ENCODE measurements around the gene SMIM5.

DNA sequence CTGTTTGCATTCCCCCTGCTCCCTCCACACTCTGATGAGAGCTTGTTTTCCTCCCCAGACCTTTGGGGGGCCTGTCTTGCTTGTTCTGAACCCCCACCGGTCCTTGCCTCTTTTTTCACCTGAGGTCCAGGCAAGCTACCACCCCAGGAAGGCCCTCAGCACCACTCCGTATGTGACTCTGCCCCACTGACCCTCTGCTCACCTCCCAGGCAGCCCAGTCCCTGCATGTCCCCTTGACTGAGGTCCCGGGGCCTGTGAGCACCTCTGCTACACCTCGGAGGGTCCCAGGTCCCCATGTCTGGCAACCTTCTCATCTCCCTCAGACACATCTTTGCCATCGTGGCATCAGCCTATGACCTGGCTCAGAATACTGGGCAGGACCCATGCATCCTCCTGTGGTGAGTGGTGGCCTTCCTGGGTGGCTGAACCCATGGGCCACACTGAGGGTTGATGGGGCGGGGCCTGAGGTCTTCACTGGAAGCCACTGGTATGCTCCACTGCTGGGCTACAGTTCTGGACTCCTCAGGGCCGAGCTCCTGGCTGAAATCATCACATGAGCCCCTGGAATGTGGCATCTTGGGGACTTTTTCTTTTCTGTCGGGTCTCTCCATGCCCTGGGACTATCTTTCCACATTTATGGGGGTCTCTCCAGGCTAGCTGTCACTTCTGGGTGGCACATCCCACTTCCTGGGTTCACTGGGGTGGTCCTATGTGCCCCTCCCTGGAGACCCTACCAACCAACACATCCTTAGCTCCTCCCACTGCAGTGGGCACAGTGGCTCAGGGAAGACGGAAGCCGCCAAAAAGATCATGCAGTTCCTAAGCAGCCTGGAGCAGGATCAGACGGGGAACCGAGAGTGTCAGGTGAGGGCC, 42.1 kb upstream of the SMIM5 start:
- TF ChIP-seq, protein P1, sequence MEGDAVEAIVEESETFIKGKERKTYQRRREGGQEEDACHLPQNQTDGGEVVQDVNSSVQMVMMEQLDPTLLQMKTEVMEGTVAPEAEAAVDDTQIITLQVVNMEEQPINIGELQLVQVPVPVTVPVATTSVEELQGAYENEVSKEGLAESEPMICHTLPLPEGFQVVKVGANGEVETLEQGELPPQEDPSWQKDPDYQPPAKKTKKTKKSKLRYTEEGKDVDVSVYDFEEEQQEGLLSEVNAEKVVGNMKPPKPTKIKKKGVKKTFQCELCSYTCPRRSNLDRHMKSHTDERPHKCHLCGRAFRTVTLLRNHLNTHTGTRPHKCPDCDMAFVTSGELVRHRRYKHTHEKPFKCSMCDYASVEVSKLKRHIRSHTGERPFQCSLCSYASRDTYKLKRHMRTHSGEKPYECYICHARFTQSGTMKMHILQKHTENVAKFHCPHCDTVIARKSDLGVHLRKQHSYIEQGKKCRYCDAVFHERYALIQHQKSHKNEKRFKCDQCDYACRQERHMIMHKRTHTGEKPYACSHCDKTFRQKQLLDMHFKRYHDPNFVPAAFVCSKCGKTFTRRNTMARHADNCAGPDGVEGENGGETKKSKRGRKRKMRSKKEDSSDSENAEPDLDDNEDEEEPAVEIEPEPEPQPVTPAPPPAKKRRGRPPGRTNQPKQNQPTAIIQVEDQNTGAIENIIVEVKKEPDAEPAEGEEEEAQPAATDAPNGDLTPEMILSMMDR (IDR thresholded peaks at IDR 0.05; ENCODE audit: extremely low read depth in 1 of 2, insufficient read depth in 1 of 2, low read depth in 1 of 2, low read length in 2 of 2), result no peak
- no peak for TF ChIP-seq POLR2A (IDR thresholded peaks at IDR 0.05; ENCODE audit: low read depth, low read length)
- TF ChIP-seq EZH2 (IDR thresholded peaks at IDR 0.05; ENCODE audit: borderline replicate concordance, low read depth, low read length, severe bottlenecking), result no peak
- no peak for TF ChIP-seq FOS (IDR thresholded peaks at IDR 0.05; ENCODE audit: borderline replicate concordance, insufficient read depth, low read length)
- TF ChIP-seq MAX (IDR thresholded peaks at IDR 0.05; ENCODE audit: insufficient read depth, insufficient read length), result no peak
- TF ChIP-seq POLR2AphosphoS5 (IDR thresholded peaks at IDR 0.05; ENCODE audit: insufficient read depth, low read depth, low read length), result no peak
